Erythroblast (primary cell): Measurements from ENCODE around the gene PRKG1.

Experiments
- DNase-seq, 2 experiments: peaks; one replicate each; lab custom pipeline; 2025; lab: John Stamatoyannopoulos, UW
- GATA1 ChIP-seq: IDR thresholded peaks from 2 replicates; pipeline ENCODE4 v1.6.1; 2011; ENCODE audit warnings: low read depth, mild to moderate bottlenecking, control low read depth, low read length, moderate library complexity
- POLR2A ChIP-seq: IDR thresholded peaks from 2 replicates; pipeline ENCODE4 v1.6.1; 2011; ENCODE audit warnings: mild to moderate bottlenecking, low read length

Gene PRKG1

DNA sequence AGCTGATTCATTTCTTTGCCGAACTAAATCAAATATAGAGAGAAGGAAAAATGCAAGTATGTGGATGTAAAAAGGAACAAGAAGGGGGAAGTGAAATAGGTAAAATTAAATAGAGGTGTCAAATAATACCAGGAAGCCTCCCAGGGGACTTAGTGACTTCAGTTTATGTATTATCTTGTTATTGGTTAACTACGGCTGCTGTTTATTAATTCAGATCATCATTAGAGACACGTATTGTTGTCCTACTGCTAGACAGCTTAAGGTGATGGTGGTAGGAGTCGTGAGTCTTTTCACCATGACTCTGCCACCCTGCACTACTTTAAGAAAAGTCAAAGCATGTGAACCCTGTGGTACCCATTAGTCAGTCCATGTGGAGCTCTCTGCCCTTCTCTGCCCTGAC lies 289.1 kb downstream of the PRKG1 start:
- DNase-seq = no peak
- no peak for TF ChIP-seq GATA1
- no peak for TF ChIP-seq POLR2A

DNA sequence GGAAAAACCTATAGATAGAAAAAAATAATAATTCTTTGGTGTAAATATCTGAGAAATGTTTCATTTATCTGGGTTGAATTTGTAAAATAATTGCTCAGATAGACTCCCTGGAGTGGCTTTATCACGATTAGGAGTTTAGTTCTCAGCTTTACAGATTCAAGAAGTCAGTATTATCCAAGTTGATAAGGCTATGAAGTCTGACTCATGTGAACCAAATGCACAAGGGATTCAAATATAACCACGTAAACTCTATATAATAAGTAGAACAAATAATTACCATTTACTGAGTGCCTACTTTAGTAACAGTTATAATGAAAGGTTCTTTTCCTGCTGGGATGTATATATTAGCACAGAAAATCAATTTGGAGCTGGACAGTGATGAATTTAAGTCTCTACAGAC lies 290.4 kb downstream of the PRKG1 start:
- TF ChIP-seq GATA1 (no peak), POLR2A (no peak)
- DNase-seq = no peak

DNA sequence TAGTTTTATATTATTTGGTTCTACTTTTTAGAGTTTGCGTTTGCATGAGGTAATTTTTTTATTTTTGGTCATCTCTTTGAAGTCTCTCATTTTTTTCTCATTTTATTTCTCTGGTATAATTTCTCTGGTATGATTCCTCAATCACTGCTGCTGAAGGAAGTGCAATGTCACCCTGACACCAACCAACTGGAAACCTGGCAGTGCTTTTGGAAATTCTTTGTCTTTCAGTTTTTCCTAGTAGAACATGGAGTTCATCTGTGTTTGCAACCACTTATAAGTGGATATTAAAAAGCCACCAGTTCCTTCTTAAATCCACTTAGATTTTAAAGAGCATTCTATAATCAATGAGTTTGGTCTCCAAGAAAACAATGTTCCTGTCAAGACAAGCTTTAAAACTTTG lies 291.8 kb downstream of the PRKG1 start:
- DNase-seq = no peak
- no peak for TF ChIP-seq GATA1
- no peak for TF ChIP-seq POLR2A

DNA sequence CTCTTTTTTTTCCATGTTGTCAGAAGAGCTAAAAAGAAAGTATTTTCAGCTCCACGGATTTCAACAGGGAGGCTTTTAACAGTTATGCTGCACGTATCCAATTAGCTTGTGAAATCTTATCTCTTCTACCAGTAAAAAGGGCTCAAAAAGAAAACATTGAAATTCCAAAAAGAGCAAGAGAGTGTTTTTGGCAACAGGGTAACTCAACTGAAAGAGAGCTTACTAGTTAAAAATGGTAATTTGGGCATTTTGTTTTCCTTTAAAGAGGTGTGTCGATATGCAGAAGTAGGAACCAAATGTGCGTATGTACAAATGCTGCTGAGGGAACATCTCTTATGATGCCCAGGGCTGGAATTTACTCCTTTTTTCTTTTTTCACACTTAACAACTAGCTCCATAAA lies 292.8 kb downstream of the PRKG1 start:
- TF ChIP-seq POLR2A (no peak), GATA1 (no peak)
- DNase-seq = no peak

DNA sequence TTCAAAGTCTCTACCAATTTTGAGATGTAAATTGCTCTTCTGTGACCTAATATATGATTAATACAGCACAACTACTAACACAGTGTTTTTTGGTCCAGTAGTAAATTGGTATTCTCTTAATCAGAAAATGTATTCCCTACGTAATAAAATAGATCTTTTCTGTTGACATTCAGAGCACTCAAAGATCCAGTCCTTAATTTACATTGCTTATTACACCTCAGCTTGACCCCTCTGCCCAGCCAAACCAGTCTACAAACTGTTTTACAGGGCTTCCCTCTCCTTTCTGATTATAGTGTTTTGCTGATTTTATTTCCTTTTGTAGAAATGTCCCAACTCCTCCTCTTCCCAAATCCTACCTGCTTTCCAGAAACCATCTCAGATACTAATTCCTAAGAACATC lies 293.4 kb downstream of the PRKG1 start:
- no peak for DNase-seq
- TF ChIP-seq POLR2A = no peak
- no peak for TF ChIP-seq GATA1

DNA sequence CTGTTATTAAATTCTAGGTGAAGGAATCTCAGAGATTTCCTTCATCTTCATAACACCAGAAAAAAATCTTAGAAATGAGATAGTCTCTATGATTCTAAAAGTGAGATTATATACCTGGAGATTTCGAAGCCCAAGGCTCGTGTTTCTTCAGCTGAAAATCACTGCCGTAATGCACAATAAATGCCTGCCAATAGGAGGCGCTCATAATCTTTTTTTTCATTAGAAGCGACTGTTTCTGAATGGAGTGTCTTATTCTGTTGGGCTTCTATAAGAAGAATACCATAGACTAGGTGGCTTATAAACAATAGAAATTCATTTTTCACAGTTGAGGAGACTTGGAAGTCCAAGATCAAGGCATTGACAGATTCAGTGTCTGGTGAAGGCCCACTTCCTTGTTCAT lies 294.7 kb downstream of the PRKG1 start:
- DNase-seq = peak in 1 of 2 experiments; percentile 16
- TF ChIP-seq GATA1 (no peak), POLR2A (no peak)

DNA sequence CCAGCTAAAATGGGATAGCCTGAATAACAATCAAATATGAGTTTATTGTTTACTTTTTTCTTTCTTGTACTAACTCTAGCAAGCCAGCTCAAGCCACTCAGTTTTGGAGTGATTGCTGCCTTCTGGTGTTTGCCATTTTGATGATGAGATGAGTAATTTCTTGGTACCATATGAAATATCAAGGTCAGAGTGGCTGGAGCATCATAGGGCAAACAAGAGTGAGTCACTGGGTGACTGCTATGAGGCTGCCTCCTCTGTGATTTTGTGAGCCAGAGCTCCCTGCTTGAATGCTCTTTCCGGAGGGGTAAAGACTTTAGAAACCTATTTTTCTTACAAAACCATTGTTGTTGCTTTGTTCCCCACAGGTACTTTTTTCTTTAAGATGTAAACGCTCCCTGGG lies 295.6 kb downstream of the PRKG1 start:
- DNase-seq = no peak
- TF ChIP-seq GATA1 = no peak
- TF ChIP-seq POLR2A = no peak

DNA sequence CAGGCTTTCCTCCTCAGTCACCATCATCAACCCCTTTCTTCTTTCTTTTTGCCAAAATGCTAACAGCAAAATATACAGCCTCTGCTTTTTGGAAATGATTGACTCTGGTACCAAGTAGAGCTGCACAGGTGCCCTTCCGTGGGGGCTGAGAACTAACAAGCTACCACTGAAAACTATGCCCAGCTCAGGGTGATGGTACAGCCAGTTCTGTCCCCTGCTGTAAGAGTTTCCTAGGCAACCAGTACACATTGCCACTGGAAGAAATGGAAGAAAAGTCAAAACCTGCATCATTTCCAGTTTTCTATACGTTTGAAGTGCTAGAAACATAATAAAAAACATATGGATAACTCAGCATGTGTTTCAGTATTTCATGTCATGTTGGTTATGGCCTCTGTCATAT lies 297.5 kb downstream of the PRKG1 start:
- no peak for TF ChIP-seq POLR2A
- no peak for DNase-seq

DNA sequence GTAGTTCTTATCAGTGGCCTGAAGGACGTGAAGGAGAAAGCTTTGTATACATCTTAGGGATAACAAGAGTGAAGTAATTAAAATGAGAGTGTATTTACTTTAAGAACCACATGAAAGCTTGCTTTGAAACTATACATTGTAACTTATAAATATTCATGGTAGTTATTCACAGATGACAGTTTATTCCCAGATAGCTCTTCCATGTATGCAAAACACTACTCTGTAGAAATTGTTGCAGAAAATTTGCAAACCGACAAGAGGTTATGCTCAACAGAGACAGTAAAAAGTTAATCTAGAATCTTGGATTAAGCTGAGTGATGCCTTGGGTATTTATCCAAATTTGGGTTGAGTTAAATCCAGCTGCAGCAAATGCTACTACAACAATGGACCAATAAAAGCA lies 301.5 kb downstream of the PRKG1 start:
- DNase-seq = no peak

DNA sequence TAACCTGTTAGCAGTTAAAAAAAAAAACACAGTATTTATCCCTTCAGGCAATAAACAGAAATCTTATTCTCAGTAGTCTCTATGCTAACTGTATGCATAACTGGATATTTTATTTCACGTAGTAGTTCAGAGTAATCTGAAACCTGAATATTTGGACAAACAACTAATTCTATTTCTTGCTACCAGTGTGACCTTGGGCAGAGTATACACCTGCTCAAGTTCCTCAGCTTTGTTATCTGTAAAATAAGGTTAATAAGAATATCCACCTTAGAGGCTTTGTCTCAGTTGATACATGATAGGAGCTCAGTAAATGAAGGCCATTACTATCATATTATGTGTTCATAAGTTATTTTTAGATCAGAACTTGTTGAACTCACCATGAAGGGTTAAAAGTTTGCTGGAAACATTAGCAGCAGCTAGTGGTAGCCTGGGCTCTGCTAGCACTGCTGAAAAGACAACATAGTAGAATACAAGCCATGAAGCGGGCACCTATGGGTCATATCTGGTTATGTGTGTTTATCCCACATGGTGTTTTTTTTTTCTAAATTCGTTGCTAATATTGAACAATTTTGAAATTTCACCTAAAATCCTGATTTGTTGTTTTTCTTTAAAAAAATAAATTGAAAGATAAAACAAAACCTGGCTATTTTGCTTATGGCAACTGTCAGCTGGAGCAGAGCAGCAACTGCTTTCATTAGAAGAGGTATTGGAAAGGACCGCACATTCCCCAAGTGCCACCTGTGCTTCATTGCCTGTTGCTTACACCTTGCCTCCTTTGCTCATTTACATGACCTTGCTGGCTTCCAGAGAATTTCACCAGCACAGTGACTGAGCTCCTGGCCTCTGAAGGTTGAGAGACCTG lies 303.0 kb downstream of the PRKG1 start:
- TF ChIP-seq POLR2A = no peak
- TF ChIP-seq GATA1 = no peak
- no peak for DNase-seq

More for the DNA sequence above, 301.5 kb downstream of the PRKG1 start:
- TF ChIP-seq POLR2A = no peak

DNA sequence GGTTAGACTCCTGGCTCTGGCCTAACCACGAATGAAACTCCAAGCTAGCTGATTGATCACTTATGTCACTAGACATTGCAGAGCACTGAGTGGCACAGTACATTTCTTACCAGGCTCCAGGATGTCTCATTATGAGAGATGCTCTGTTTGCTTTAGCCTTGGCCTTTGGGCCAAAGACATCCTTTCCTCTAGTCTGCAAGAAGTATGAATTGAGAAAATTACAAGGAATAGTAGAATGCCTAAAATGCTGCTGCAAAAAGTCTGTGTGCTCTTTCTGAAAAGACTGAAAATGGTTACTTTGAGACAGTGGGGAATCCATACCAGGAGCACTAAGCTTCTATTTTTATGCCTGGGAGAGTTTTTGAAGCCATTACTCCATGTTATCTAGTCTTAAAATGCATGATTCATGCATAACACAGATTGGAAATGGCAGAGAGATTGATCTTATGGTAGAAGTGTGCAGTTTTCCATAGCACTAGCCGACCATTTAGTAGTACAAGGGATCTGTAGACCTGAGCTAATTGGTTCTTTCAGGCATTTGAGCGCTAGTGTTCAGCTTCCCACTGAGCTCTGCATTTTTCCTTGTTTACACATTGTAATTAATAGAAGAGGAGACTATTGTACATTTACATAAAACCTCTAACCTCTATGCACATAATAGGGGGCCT lies 303.8 kb downstream of the PRKG1 start:
- no peak for TF ChIP-seq POLR2A
- TF ChIP-seq GATA1 = no peak
- no peak for DNase-seq

DNA sequence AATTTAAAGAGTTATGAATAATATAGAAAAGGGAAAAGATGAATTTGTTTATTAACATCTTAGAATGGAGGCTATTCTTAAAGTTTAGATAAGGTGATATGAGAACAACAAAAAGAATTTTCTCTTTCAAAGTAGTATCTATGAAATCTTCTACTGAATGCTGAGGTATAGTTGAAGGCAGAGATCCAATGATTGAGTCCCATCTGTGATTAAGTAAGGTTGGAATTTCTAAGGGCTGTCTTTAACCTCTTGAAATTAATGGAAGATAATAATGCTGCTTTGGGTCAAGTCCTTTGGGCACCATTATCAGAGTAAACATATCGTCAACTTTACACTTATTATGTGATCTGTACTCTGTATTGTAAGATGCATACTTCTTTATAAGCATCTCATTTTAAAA lies 307.9 kb downstream of the PRKG1 start:
- no peak for DNase-seq
- TF ChIP-seq GATA1 = no peak
- no peak for TF ChIP-seq POLR2A

DNA sequence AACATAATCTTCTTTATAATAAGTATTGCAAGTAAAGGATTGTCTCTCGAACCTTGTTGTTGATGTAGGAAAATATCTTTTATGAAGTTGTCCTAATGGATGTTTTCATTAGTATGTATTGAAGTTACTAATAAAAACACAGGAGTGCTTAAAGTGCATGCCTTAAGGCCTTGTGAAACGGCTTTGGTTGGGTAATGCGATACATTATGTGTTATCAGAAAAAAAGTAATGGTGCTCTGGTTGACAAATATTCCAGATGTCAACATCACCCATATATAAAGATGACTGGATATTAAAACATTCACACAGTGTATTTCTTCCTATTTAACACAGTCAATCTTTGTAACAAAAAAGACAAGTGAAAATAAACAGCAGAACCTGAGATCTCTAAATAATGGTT lies 310.7 kb downstream of the PRKG1 start:
- no peak for TF ChIP-seq GATA1
- no peak for TF ChIP-seq POLR2A

DNA sequence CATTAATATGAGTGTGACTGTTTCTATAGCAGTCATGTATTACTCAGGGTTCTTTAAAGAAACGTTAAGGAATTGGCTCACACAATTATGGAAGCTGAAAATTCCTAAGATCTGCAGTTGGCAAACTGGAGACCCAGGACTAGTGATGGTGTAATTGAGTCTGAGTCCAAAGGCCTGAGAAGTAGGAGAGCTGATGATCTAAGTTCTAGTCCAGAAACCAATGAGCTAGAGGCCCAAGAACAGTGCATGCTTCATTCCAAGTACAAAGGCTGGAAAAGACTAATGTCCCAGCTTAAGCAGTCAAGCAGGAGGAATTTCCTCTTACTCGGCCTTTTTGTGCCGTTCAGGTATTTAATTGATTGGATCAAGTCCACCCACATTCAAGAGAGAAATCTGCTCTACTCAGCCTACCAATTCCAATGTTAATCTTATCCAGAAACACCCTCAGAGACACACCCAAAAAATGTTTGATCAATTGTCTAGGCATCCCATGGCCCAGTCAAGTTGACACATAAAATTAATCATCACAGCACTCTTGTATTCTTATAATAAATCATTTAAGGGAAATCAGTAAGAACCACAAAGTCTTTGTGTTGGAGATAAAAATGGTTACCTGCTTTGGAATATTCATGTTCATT lies 312.1 kb downstream of the PRKG1 start:
- DNase-seq = no peak
- TF ChIP-seq GATA1 (no peak), POLR2A (no peak)

More for the DNA sequence above, 310.7 kb downstream of the PRKG1 start:
- DNase-seq = no peak
